Prostate gland (tissue), 2 donors: Measurements from ENCODE around the gene KIF12.

ENCODE experiments used
- POLR2A ChIP-seq: fragments of 450-650 bp; IDR thresholded peaks from one replicate; pipeline ENCODE4 v1.6.1; 2016; ENCODE audit warnings: antibody characterized with exemption, mild to moderate bottlenecking
- POLR2AphosphoS5 ChIP-seq: sonication (generic); formaldehyde crosslinking; IDR thresholded peaks from one replicate; pipeline ENCODE4 v1.6.1; 2017; ENCODE audit warnings: antibody characterized with exemption
- TF ChIP-seq, protein P1 (sequence below), 4 experiments: fragments of 200-600 bp in 2 of 4; fragments of 450-650 bp in 2 of 4; sonication (generic) in 2 of 4; IDR thresholded peaks; 1 replicate in 3 of 4; 2 replicates in 1 of 4; pipeline ENCODE4 v1.5.1; 2016 to 2019; ENCODE audit warnings: antibody characterized with exemption in 4 of 4, mild to moderate bottlenecking in 2 of 4, moderate library complexity in 2 of 4

DNA sequence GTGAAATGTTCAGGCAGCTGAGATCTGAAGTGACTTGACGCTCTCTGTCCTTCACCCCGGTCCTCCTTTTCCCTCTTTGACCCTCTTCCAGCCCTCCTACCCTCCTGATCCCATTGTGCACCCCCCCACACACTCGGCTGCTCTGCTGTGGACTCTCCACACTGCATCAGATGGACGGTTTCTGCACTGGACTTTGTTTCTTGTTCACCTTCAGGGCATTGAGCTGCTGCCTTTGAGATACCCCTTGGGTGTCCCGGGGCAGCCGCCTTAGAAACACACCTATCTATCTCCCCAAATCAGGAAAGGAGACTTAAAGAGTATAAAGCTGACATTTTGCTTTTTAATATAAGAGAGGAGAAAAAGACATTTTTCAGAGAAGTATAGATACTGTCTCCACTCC is 48.4 kb downstream of the KIF12 start:
- TF ChIP-seq, protein P1, sequence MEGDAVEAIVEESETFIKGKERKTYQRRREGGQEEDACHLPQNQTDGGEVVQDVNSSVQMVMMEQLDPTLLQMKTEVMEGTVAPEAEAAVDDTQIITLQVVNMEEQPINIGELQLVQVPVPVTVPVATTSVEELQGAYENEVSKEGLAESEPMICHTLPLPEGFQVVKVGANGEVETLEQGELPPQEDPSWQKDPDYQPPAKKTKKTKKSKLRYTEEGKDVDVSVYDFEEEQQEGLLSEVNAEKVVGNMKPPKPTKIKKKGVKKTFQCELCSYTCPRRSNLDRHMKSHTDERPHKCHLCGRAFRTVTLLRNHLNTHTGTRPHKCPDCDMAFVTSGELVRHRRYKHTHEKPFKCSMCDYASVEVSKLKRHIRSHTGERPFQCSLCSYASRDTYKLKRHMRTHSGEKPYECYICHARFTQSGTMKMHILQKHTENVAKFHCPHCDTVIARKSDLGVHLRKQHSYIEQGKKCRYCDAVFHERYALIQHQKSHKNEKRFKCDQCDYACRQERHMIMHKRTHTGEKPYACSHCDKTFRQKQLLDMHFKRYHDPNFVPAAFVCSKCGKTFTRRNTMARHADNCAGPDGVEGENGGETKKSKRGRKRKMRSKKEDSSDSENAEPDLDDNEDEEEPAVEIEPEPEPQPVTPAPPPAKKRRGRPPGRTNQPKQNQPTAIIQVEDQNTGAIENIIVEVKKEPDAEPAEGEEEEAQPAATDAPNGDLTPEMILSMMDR (IDR thresholded peaks at IDR 0.05): no peak
- TF ChIP-seq POLR2A (no peak), POLR2AphosphoS5 (no peak)
